SH-SY5Y (cell line): ENCODE measurements around the gene KCNK2.

Experiments used
- GATA2 ChIP-seq: IDR thresholded peaks from 2 replicates; pipeline ENCODE4 v1.6.1; 2011; ENCODE audit warnings: mild to moderate bottlenecking, low read depth, low read length
- GATA3 ChIP-seq: IDR thresholded peaks from 2 replicates; pipeline ENCODE4 v1.6.1; 2011; ENCODE audit warnings: low read depth, mild to moderate bottlenecking, low read length, moderate library complexity

GRCh38 chr1:215064327-215064726, 18.2 kb upstream of the KCNK2 start:
- TF ChIP-seq GATA2 (no peak), GATA3 (no peak)
